Loucy (cell line): ENCODE data around the gene AHCYL1.

Experiments used
- CTCF ChIP-seq: fragments of 200-600 bp; sonication (generic); conservative IDR thresholded peaks from 2 replicates; pipeline ENCODE4 v1.5.1; 2014; ENCODE audit warnings: mild to moderate bottlenecking, antibody characterized with exemption, low read length
- EZH2phosphoT487 ChIP-seq: fragments of 200-600 bp; IDR thresholded peaks from 2 replicates; pipeline ENCODE4 v1.6.1; 2018; ENCODE audit warnings: antibody characterized with exemption, mild to moderate bottlenecking, moderate library complexity, borderline replicate concordance

- no peak for TF ChIP-seq CTCF
- no peak for TF ChIP-seq EZH2phosphoT487
Measured at GRCh38 chr1:109959632-109959973, 25.0 kb upstream of the AHCYL1 start.
